H9 (cell line): ENCODE data around the gene EPHX1. TPM values are rescaled to one million over a fixed set of nuclear protein-coding genes. Genes with fewer than 3 reads are reported as not detected.

Experiments
- DNase-seq: peaks from one replicate; pipeline ENCODE4 v3.0.0-alpha.2; 2017
- H2AFZ ChIP-seq: one replicate; pipeline ENCODE4 v1.6.1; 2013; ENCODE audit warnings: mild to moderate bottlenecking, low read length, control low read depth, moderate library complexity
- H2AK5ac ChIP-seq: 2 replicates; pipeline ENCODE4 v1.6.1; 2013; ENCODE audit warnings: low read length, control low read depth, mixed read lengths; ENCODE audit not compliant: insufficient read length
- H2BK120ac ChIP-seq: one replicate; pipeline ENCODE4 v1.6.1; 2013; ENCODE audit warnings: low read depth, mild to moderate bottlenecking, low read length, control low read depth, inconsistent platforms; ENCODE audit not compliant: poor library complexity, severe bottlenecking
- H2BK12ac ChIP-seq: 2 replicates; pipeline ENCODE4 v1.6.1; 2013; ENCODE audit warnings: low read length, control low read depth, mixed read lengths, low read depth; ENCODE audit not compliant: insufficient read length
- H2BK15ac ChIP-seq: 2 replicates; pipeline ENCODE4 v1.6.1; 2013; ENCODE audit warnings: low read depth, low read length, control low read depth
- H2BK20ac ChIP-seq: one replicate; pipeline ENCODE4 v1.6.1; 2013; ENCODE audit warnings: low read depth, mild to moderate bottlenecking, low read length, control low read depth, inconsistent platforms; ENCODE audit not compliant: poor library complexity, severe bottlenecking
- H2BK5ac ChIP-seq: 2 replicates; pipeline ENCODE4 v1.6.1; 2013; ENCODE audit warnings: low read length, control low read depth, mixed read lengths; ENCODE audit not compliant: insufficient read length
- H3K14ac ChIP-seq: 2 replicates; pipeline ENCODE4 v1.6.1; 2013; ENCODE audit warnings: low read length, control low read depth; ENCODE audit not compliant: insufficient read depth
- H3K18ac ChIP-seq: 2 replicates; pipeline ENCODE4 v1.6.1; 2013; ENCODE audit warnings: low read depth, mild to moderate bottlenecking, mixed read lengths, low read length, control low read depth; ENCODE audit not compliant: insufficient read length
- H3K23ac ChIP-seq: 2 replicates; pipeline ENCODE4 v1.6.1; 2013; ENCODE audit warnings: low read length, control low read depth, mixed read lengths, low read depth; ENCODE audit not compliant: insufficient read length
- H3K23me2 ChIP-seq: 2 replicates; pipeline ENCODE4 v1.6.1; 2013; ENCODE audit warnings: low read depth, mild to moderate bottlenecking, mixed read lengths, low read length, control low read depth; ENCODE audit not compliant: insufficient read length, poor library complexity, severe bottlenecking
- H3K27ac ChIP-seq: 2 replicates; pipeline ENCODE4 v1.5.1; 2013; ENCODE audit warnings: low read length, control low read depth, mixed read lengths, low read depth; ENCODE audit not compliant: insufficient read length
- H3K27me3 ChIP-seq: 2 replicates; pipeline ENCODE4 v1.6.1; 2013; ENCODE audit warnings: low read length, control low read depth, inconsistent platforms; ENCODE audit not compliant: insufficient read depth
- H3K4ac ChIP-seq: 2 replicates; pipeline ENCODE4 v1.6.1; 2013; ENCODE audit warnings: low read depth, mild to moderate bottlenecking, control low read depth, inconsistent platforms, low read length, moderate library complexity
- H3K4me1 ChIP-seq: 2 replicates; pipeline ENCODE4 v1.6.1; 2013; ENCODE audit warnings: low read length, control low read depth, inconsistent platforms; ENCODE audit not compliant: insufficient read depth
- H3K4me2 ChIP-seq: 2 replicates; pipeline ENCODE4 v1.6.1; 2013; ENCODE audit warnings: low read length, control low read depth, mixed read lengths; ENCODE audit not compliant: insufficient read length, insufficient read depth
- H3K56ac ChIP-seq: 2 replicates; pipeline ENCODE4 v1.6.1; 2013; ENCODE audit warnings: low read depth, mild to moderate bottlenecking, mixed read lengths, low read length, control low read depth; ENCODE audit not compliant: insufficient read length
- H3K79me1 ChIP-seq: 2 replicates; pipeline ENCODE4 v1.6.1; 2013; ENCODE audit warnings: low read depth, mild to moderate bottlenecking, moderate library complexity, low read length, control low read depth, inconsistent platforms; ENCODE audit not compliant: insufficient read depth, poor library complexity, severe bottlenecking
- H3K79me2 ChIP-seq: 2 replicates; pipeline ENCODE4 v1.6.1; 2013; ENCODE audit warnings: low read length, control low read depth, inconsistent platforms; ENCODE audit not compliant: insufficient read depth
- H3K9ac ChIP-seq: 2 replicates; pipeline ENCODE4 v1.6.1; 2013; ENCODE audit warnings: low read length, control low read depth, mixed read lengths; ENCODE audit not compliant: insufficient read length; ENCODE audit errors: extremely low read depth
- H3K9me3 ChIP-seq: one replicate; pipeline ENCODE4 v1.6.1; 2013; ENCODE audit warnings: low read depth, low read length, inconsistent platforms; ENCODE audit not compliant: control insufficient read depth
- H3T11ph ChIP-seq: one replicate; pipeline ENCODE4 v1.6.1; 2013; ENCODE audit warnings: mild to moderate bottlenecking, low read length, control low read depth, inconsistent platforms
- H4K20me1 ChIP-seq: one replicate; pipeline ENCODE4 v1.6.1; 2013; ENCODE audit not compliant: control insufficient read depth, insufficient read length, insufficient read depth
- H4K5ac ChIP-seq: 2 replicates; pipeline ENCODE4 v1.6.1; 2013; ENCODE audit warnings: low read depth, mild to moderate bottlenecking, mixed read lengths, low read length, control low read depth; ENCODE audit not compliant: insufficient read length
- H4K8ac ChIP-seq: replicated peaks from 2 replicates; pipeline ENCODE4 v1.6.1; 2013; ENCODE audit warnings: low read length, control low read depth, mixed read lengths, low read depth; ENCODE audit not compliant: insufficient read length
- H4K91ac ChIP-seq: 2 replicates; pipeline ENCODE4 v1.6.1; 2013; ENCODE audit warnings: low read depth, mild to moderate bottlenecking, moderate library complexity, mixed read lengths, low read length, control low read depth; ENCODE audit not compliant: insufficient read length
- H3K27ac Mint-ChIP-seq, 3 experiments: 2 replicates in 2 of 3; 3 replicates in 1 of 3; pipeline ENCODE4 v1.8.0; 2020 to 2021; ENCODE audit warnings: mixed read lengths in 3 of 3, mild to moderate bottlenecking in 1 of 3, moderate library complexity in 1 of 3
- H3K27me3 Mint-ChIP-seq: 2 replicates; pipeline ENCODE4 v1.8.0; 2021; ENCODE audit warnings: low read depth, mild to moderate bottlenecking, moderate library complexity, mixed read lengths
- H3K36me3 Mint-ChIP-seq, 3 experiments: 2 replicates in 2 of 3; 3 replicates in 1 of 3; pipeline ENCODE4 v1.8.0; 2020 to 2021; ENCODE audit warnings: low read depth in 3 of 3, mixed read lengths in 3 of 3; ENCODE audit not compliant: insufficient read depth in 1 of 3
- H3K4me1 Mint-ChIP-seq, 2 experiments: 2 replicates each; pipeline ENCODE4 v1.8.0; 2020; ENCODE audit warnings: mixed read lengths in 2 of 2
- H3K4me3 Mint-ChIP-seq, 2 experiments: 2 replicates in 1 of 2; 3 replicates in 1 of 2; pipeline ENCODE4 v1.8.0; 2020 to 2021; ENCODE audit warnings: mild to moderate bottlenecking in 2 of 2, mixed read lengths in 2 of 2, moderate library complexity in 1 of 2
- H3K9me3 Mint-ChIP-seq, 2 experiments: 2 replicates in 1 of 2; 3 replicates in 1 of 2; pipeline ENCODE4 v1.8.0; 2020; ENCODE audit warnings: mild to moderate bottlenecking in 2 of 2, mixed read lengths in 2 of 2, moderate library complexity in 1 of 2
- WGBS: extraction: QIAGEN DNeasy Blood & Tissue Kit; methylation state at CpG from one replicate; pipeline ENCODE4 v1.1.7; 2013; ENCODE audit warnings: missing lambda C conversion rate, low lambda C conversion rate, mixed read lengths; ENCODE audit not compliant: insufficient read length; ENCODE audit errors: extremely low coverage; 5-methylcytosine and 5-hydroxymethylcytosine counted together
- total RNA-seq: library from RNA; stranded (reverse); gene quantifications from 2 replicates; pipeline ENCODE4 v1.2.1, GENCODE V29; 2021
- TF ChIP-seq, protein P1 (sequence below): fragments of 200-600 bp; sonication (generic); conservative IDR thresholded peaks from 3 replicates; pipeline ENCODE4 v1.8.0; 2021; ENCODE audit warnings: antibody characterized with exemption, mild to moderate bottlenecking

Gene EPHX1
- total RNA-seq, 1 experiment from 2014 or later: 40.6 TPM

DNA sequence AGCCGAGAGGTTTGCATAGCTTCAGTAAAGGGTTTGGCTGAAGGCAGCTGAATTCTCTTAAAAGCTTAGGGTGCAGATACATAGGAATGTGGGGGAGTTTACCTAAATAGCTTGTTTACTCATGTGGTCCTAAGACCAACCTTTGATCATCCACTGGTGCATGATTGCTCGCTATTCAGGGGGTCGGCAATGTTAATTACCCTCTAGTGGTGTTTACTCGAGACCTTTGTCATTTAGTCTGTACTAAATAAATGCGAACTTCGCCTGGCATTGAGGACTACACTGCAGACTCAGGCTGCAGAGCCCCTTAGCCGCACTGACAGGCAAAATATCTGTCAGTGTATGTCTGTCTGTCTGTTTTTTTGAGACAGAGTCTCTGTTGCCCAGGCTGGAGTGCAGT lies 40.4 kb downstream of the EPHX1 start:
- no peak overlapping the region for H4K91ac ChIP-seq
- TF ChIP-seq, protein P1, sequence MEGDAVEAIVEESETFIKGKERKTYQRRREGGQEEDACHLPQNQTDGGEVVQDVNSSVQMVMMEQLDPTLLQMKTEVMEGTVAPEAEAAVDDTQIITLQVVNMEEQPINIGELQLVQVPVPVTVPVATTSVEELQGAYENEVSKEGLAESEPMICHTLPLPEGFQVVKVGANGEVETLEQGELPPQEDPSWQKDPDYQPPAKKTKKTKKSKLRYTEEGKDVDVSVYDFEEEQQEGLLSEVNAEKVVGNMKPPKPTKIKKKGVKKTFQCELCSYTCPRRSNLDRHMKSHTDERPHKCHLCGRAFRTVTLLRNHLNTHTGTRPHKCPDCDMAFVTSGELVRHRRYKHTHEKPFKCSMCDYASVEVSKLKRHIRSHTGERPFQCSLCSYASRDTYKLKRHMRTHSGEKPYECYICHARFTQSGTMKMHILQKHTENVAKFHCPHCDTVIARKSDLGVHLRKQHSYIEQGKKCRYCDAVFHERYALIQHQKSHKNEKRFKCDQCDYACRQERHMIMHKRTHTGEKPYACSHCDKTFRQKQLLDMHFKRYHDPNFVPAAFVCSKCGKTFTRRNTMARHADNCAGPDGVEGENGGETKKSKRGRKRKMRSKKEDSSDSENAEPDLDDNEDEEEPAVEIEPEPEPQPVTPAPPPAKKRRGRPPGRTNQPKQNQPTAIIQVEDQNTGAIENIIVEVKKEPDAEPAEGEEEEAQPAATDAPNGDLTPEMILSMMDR: no peak
- Mint-ChIP-seq H3K36me3 (peaks cover 73 to 91% (median 77%) of the 10 kb centered on the region in 3 experiments), H3K4me3 (no peak overlapping the region), H3K4me1 (peaks cover 4 to 14% of the 10 kb centered on the region in 2 experiments), H3K27me3 (no peaks in the 10 kb centered on the region), H3K27ac (peak overlapping the region in 1 of 3 experiments; percentile 82; a peak in 1 of 7 replicates), H3K9me3 (peaks cover 5 to 9% of the 10 kb centered on the region in 2 experiments)
- H4K8ac ChIP-seq: no peak overlapping the region
- H3T11ph ChIP-seq: no peak overlapping the region
- H2AFZ ChIP-seq: no peak overlapping the region
- H4K5ac ChIP-seq: no peak overlapping the region
- H3K14ac ChIP-seq: no peak overlapping the region
- H4K20me1 ChIP-seq: peaks cover 2% of the 10 kb centered on the region
- H3K27me3 ChIP-seq: no peaks in the 10 kb centered on the region; the same call in 1 of the 2 replicates
- WGBS: no CpG with 5 or more reads among the region's 7 CpGs
- H3K23ac ChIP-seq: no peak overlapping the region
- H2BK120ac ChIP-seq: no peak overlapping the region
- no peak overlapping the region for H3K4me2 ChIP-seq
- H3K18ac ChIP-seq: no peak overlapping the region
- peak; percentile 19 for DNase-seq
- H3K9me3 ChIP-seq: peaks cover 4% of the 10 kb centered on the region
- no peak overlapping the region for H2AK5ac ChIP-seq
- no peaks in the 10 kb centered on the region for H3K79me2 ChIP-seq
- no peaks in the 10 kb centered on the region for H3K79me1 ChIP-seq
- no peak overlapping the region for H2BK12ac ChIP-seq
- H3K4me1 ChIP-seq: no peaks in the 10 kb centered on the region
- no peak overlapping the region for H3K4ac ChIP-seq
- no peak overlapping the region for H3K9ac ChIP-seq
- H2BK20ac ChIP-seq: no peak overlapping the region
- H2BK15ac ChIP-seq: no peak overlapping the region
- H3K56ac ChIP-seq: no peak overlapping the region
- H2BK5ac ChIP-seq: no peak overlapping the region
- H3K27ac ChIP-seq: no peak overlapping the region
- H3K23me2 ChIP-seq: no peaks in the 10 kb centered on the region
